ENCODE results near the gene SPAG16. TPM values are rescaled to one million over a fixed set of nuclear protein-coding genes. Genes with fewer than 3 reads are reported as not detected.

Gene SPAG16
- polyA plus RNA-seq, 1 donor = 53.7 TPM

- no peak for DNase-seq
- no peaks in the 10 kb centered on the region for H3K9me3 ChIP-seq (ENCODE audit: control insufficient read depth, low read depth, low read length)
- H3K4me3 ChIP-seq (ENCODE audit: low read length) = no peak overlapping the region
Observed at GRCh38 chr2:214126135-214126534, 841.9 kb downstream of the SPAG16 start.

GRCh38 chr2:214127170-214127569 lies 842.9 kb downstream of the SPAG16 start:
- DNase-seq = no peak
- Histone ChIP-seq H3K27me3 (ENCODE audit: control insufficient read depth, insufficient read depth, low read length) (no peaks in the 10 kb centered on the region), H3K36me3 (ENCODE audit: control insufficient read depth, insufficient read depth, low read length) (no peaks in the 10 kb centered on the region), H3K27ac (ENCODE audit: low read length) (no peak overlapping the region), H3K9me3 (ENCODE audit: control insufficient read depth, low read depth, low read length) (no peaks in the 10 kb centered on the region), H3K4me3 (ENCODE audit: low read length) (no peak overlapping the region), H3K4me1 (ENCODE audit: control insufficient read depth, insufficient read depth, low read length) (no peaks in the 10 kb centered on the region)

More at GRCh38 chr2:214126135-214126534, 841.9 kb downstream of the SPAG16 start:
- Histone ChIP-seq H3K4me1 (ENCODE audit: control insufficient read depth, insufficient read depth, low read length) (no peaks in the 10 kb centered on the region), H3K27me3 (ENCODE audit: control insufficient read depth, insufficient read depth, low read length) (no peaks in the 10 kb centered on the region), H3K27ac (ENCODE audit: low read length) (no peak overlapping the region), H3K36me3 (ENCODE audit: control insufficient read depth, insufficient read depth, low read length) (no peaks in the 10 kb centered on the region)
- WGBS (ENCODE audit: insufficient coverage, low lambda C conversion rate) = 80% methylated on average over 2 of the region's 6 CpGs

GRCh38 chr2:214127571-214127970 lies 843.3 kb downstream of the SPAG16 start:
- Histone ChIP-seq H3K27me3 (ENCODE audit: control insufficient read depth, insufficient read depth, low read length) (no peaks in the 10 kb centered on the region), H3K4me1 (ENCODE audit: control insufficient read depth, insufficient read depth, low read length) (no peaks in the 10 kb centered on the region), H3K36me3 (ENCODE audit: control insufficient read depth, insufficient read depth, low read length) (no peaks in the 10 kb centered on the region), H3K27ac (ENCODE audit: low read length) (no peak overlapping the region), H3K9me3 (ENCODE audit: control insufficient read depth, low read depth, low read length) (no peaks in the 10 kb centered on the region), H3K4me3 (ENCODE audit: low read length) (no peak overlapping the region)
- no peak for DNase-seq
- 80% methylated on average over 1 of the region's 1 CpG for WGBS (ENCODE audit: insufficient coverage, low lambda C conversion rate)

- no peak overlapping the region for H3K27ac ChIP-seq (ENCODE audit: low read length)
- no peak overlapping the region for H3K4me3 ChIP-seq (ENCODE audit: low read length)
- H3K36me3 ChIP-seq (ENCODE audit: control insufficient read depth, insufficient read depth, low read length) = no peaks in the 10 kb centered on the region
- no peaks in the 10 kb centered on the region for H3K27me3 ChIP-seq (ENCODE audit: control insufficient read depth, insufficient read depth, low read length)
- H3K9me3 ChIP-seq (ENCODE audit: control insufficient read depth, low read depth, low read length) = no peaks in the 10 kb centered on the region
- WGBS (ENCODE audit: insufficient coverage, low lambda C conversion rate) = no CpG with 5 or more reads among the region's 1 CpG
- no peaks in the 10 kb centered on the region for H3K4me1 ChIP-seq (ENCODE audit: control insufficient read depth, insufficient read depth, low read length)
- DNase-seq = no peak
Observed at GRCh38 chr2:214128040-214128439, 843.8 kb downstream of the SPAG16 start.

- Histone ChIP-seq H3K4me1 (ENCODE audit: control insufficient read depth, insufficient read depth, low read length) (no peaks in the 10 kb centered on the region), H3K27me3 (ENCODE audit: control insufficient read depth, insufficient read depth, low read length) (no peaks in the 10 kb centered on the region), H3K27ac (ENCODE audit: low read length) (no peak overlapping the region), H3K4me3 (ENCODE audit: low read length) (no peak overlapping the region), H3K9me3 (ENCODE audit: control insufficient read depth, low read depth, low read length) (no peaks in the 10 kb centered on the region), H3K36me3 (ENCODE audit: control insufficient read depth, insufficient read depth, low read length) (no peaks in the 10 kb centered on the region)
- no CpG with 5 or more reads among the region's 2 CpGs for WGBS (ENCODE audit: insufficient coverage, low lambda C conversion rate)
- no peak for DNase-seq
Observed at GRCh38 chr2:214130114-214130513, 845.9 kb downstream of the SPAG16 start.

- Histone ChIP-seq H3K4me1 (ENCODE audit: control insufficient read depth, insufficient read depth, low read length) (no peaks in the 10 kb centered on the region), H3K9me3 (ENCODE audit: control insufficient read depth, low read depth, low read length) (no peaks in the 10 kb centered on the region), H3K4me3 (ENCODE audit: low read length) (no peak overlapping the region), H3K36me3 (ENCODE audit: control insufficient read depth, insufficient read depth, low read length) (no peaks in the 10 kb centered on the region), H3K27ac (ENCODE audit: low read length) (no peak overlapping the region), H3K27me3 (ENCODE audit: control insufficient read depth, insufficient read depth, low read length) (no peaks in the 10 kb centered on the region)
- WGBS (ENCODE audit: insufficient coverage, low lambda C conversion rate) = 86% methylated on average over 1 of the region's 1 CpG
- no peak for DNase-seq
Observed at GRCh38 chr2:214135966-214136365, 851.7 kb downstream of the SPAG16 start.

- Histone ChIP-seq H3K36me3 (ENCODE audit: control insufficient read depth, insufficient read depth, low read length) (no peaks in the 10 kb centered on the region), H3K4me1 (ENCODE audit: control insufficient read depth, insufficient read depth, low read length) (no peaks in the 10 kb centered on the region), H3K27ac (ENCODE audit: low read length) (no peak overlapping the region), H3K4me3 (ENCODE audit: low read length) (no peak overlapping the region), H3K27me3 (ENCODE audit: control insufficient read depth, insufficient read depth, low read length) (no peaks in the 10 kb centered on the region), H3K9me3 (ENCODE audit: control insufficient read depth, low read depth, low read length) (no peaks in the 10 kb centered on the region)
- no peak for DNase-seq
Observed at GRCh38 chr2:214138779-214139178, 854.5 kb downstream of the SPAG16 start.

- no peaks in the 10 kb centered on the region for H3K4me1 ChIP-seq (ENCODE audit: control insufficient read depth, insufficient read depth, low read length)
- no peaks in the 10 kb centered on the region for H3K27me3 ChIP-seq (ENCODE audit: control insufficient read depth, insufficient read depth, low read length)
- DNase-seq = peak in 1 of 2 donors; percentile 1
- H3K36me3 ChIP-seq (ENCODE audit: control insufficient read depth, insufficient read depth, low read length) = no peaks in the 10 kb centered on the region
- no peaks in the 10 kb centered on the region for H3K9me3 ChIP-seq (ENCODE audit: control insufficient read depth, low read depth, low read length)
- WGBS (ENCODE audit: insufficient coverage, low lambda C conversion rate) = no CpG with 5 or more reads among the region's 3 CpGs
- H3K27ac ChIP-seq (ENCODE audit: low read length) = no peak overlapping the region
- H3K4me3 ChIP-seq (ENCODE audit: low read length) = no peak overlapping the region
Observed at GRCh38 chr2:214139630-214140284, 855.5 kb downstream of the SPAG16 start.

- H3K4me3 ChIP-seq (ENCODE audit: low read length) = no peak overlapping the region
- no peak overlapping the region for H3K27ac ChIP-seq (ENCODE audit: low read length)
- H3K4me1 ChIP-seq (ENCODE audit: control insufficient read depth, insufficient read depth, low read length) = no peaks in the 10 kb centered on the region
- no peaks in the 10 kb centered on the region for H3K9me3 ChIP-seq (ENCODE audit: control insufficient read depth, low read depth, low read length)
- WGBS (ENCODE audit: insufficient coverage, low lambda C conversion rate) = 100% methylated on average over 1 of the region's 1 CpG
- no peaks in the 10 kb centered on the region for H3K36me3 ChIP-seq (ENCODE audit: control insufficient read depth, insufficient read depth, low read length)
- no peaks in the 10 kb centered on the region for H3K27me3 ChIP-seq (ENCODE audit: control insufficient read depth, insufficient read depth, low read length)
- DNase-seq = no peak
Observed at GRCh38 chr2:214156971-214157370, 872.7 kb downstream of the SPAG16 start.

- 100% methylated on average over 1 of the region's 1 CpG for WGBS (ENCODE audit: insufficient coverage, low lambda C conversion rate)
- no peak for DNase-seq
- no peaks in the 10 kb centered on the region for H3K27me3 ChIP-seq (ENCODE audit: control insufficient read depth, insufficient read depth, low read length)
- no peaks in the 10 kb centered on the region for H3K4me1 ChIP-seq (ENCODE audit: control insufficient read depth, insufficient read depth, low read length)
- no peak overlapping the region for H3K27ac ChIP-seq (ENCODE audit: low read length)
- no peak overlapping the region for H3K4me3 ChIP-seq (ENCODE audit: low read length)
- H3K9me3 ChIP-seq (ENCODE audit: control insufficient read depth, low read depth, low read length) = no peaks in the 10 kb centered on the region
- no peaks in the 10 kb centered on the region for H3K36me3 ChIP-seq (ENCODE audit: control insufficient read depth, insufficient read depth, low read length)
Observed at GRCh38 chr2:214158851-214159250, 874.6 kb downstream of the SPAG16 start.

GRCh38 chr2:214169281-214169680 lies 885.0 kb downstream of the SPAG16 start:
- 67% methylated on average over 2 of the region's 5 CpGs for WGBS (ENCODE audit: insufficient coverage, low lambda C conversion rate)
- Histone ChIP-seq H3K27ac (ENCODE audit: low read length) (no peak overlapping the region), H3K9me3 (ENCODE audit: control insufficient read depth, low read depth, low read length) (no peaks in the 10 kb centered on the region), H3K36me3 (ENCODE audit: control insufficient read depth, insufficient read depth, low read length) (no peaks in the 10 kb centered on the region), H3K27me3 (ENCODE audit: control insufficient read depth, insufficient read depth, low read length) (no peaks in the 10 kb centered on the region), H3K4me3 (ENCODE audit: low read length) (no peak overlapping the region), H3K4me1 (ENCODE audit: control insufficient read depth, insufficient read depth, low read length) (no peaks in the 10 kb centered on the region)
- no peak for DNase-seq

Measured in large intestine (tissue), 3 donors.